NCI-H226 (cell line): ENCODE measurements around the gene LRIT2.

ENCODE experiments used
- DNase-seq: peaks from one replicate; pipeline ENCODE4 v3.0.0-alpha.2; 2015

LRIT2 gene

GRCh38 chr10:84225427-84226173 lies at the start of gene LRIT2:
TSS of gene LRIT2 (minus strand) at chr10:84225544. CDS start at chr10:84225520, 24 bp downstream.
- no peak for DNase-seq

- DNase-seq, result no peak
These were observed 45.4 kb upstream of the LRIT2 start for GRCh38 chr10:84270708-84271107.

- peak; percentile 4 for DNase-seq
These were observed 44.4 kb upstream of the LRIT2 start for GRCh38 chr10:84269773-84270172.

- DNase-seq, result no peak
These were observed 43.8 kb upstream of the LRIT2 start for GRCh38 chr10:84269162-84269561.

GRCh38 chr10:84267503-84268126 lies 42.3 kb upstream of the LRIT2 start:
- DNase-seq, result peak; percentile 18

GRCh38 chr10:84265418-84265817 lies 40.1 kb upstream of the LRIT2 start:
- DNase-seq, result no peak

GRCh38 chr10:84264611-84265141 lies 39.3 kb upstream of the LRIT2 start:
- no peak for DNase-seq

- no peak for DNase-seq
These were observed 38.4 kb upstream of the LRIT2 start for GRCh38 chr10:84263716-84264115.

GRCh38 chr10:84262190-84262956 lies 37.0 kb upstream of the LRIT2 start:
- DNase-seq, result no peak

- DNase-seq, result no peak
These were observed 36.0 kb upstream of the LRIT2 start for GRCh38 chr10:84261236-84261915.

GRCh38 chr10:84258034-84258695 lies 32.8 kb upstream of the LRIT2 start:
- DNase-seq, result no peak

- DNase-seq, result no peak
These were observed 32.1 kb upstream of the LRIT2 start for GRCh38 chr10:84257343-84258020.

- DNase-seq, result no peak
These were observed 31.4 kb upstream of the LRIT2 start for GRCh38 chr10:84256510-84257342.

GRCh38 chr10:84254552-84255478 lies 29.5 kb upstream of the LRIT2 start:
- DNase-seq, result no peak

- no peak for DNase-seq
These were observed 23.4 kb upstream of the LRIT2 start for GRCh38 chr10:84248794-84249193.

GRCh38 chr10:84247496-84247895 lies 22.2 kb upstream of the LRIT2 start:
- DNase-seq, result no peak

GRCh38 chr10:84244651-84245270 lies 19.4 kb upstream of the LRIT2 start, which contains the start of gene RGR:
TSS of gene RGR (plus strand) at chr10:84245053. CDS start at chr10:84245091, 38 bp downstream.
- DNase-seq, result no peak

- no peak for DNase-seq
These were observed 18.4 kb upstream of the LRIT2 start for GRCh38 chr10:84243759-84244158.

- no peak for DNase-seq
These were observed 15.9 kb upstream of the LRIT2 start, which contains the start of gene LRIT1 for GRCh38 chr10:84241185-84241790. TSS of gene LRIT1 (minus strand) at chr10:84241546. CDS start at chr10:84241439, 107 bp downstream.
